HepG2 (cell line): ENCODE results near the gene ABHD15. TPM values are rescaled to one million over a fixed set of nuclear protein-coding genes. Genes with fewer than 3 reads are reported as not detected.

Experiments
- CHCHD3 ChIP-seq: sonication (generic); formaldehyde crosslinking; IDR thresholded peaks from 2 replicates; pipeline ENCODE4 v1.8.0; 2022; ENCODE audit warnings: mild to moderate bottlenecking, missing genetic modification reagents, moderate library complexity
- ETS1 ChIP-seq: sonication (generic); formaldehyde crosslinking; IDR thresholded peaks from 2 replicates; pipeline ENCODE4 v1.4.0; 2020; ENCODE audit warnings: missing genetic modification reagents
- GFI1 ChIP-seq: sonication (generic); formaldehyde crosslinking; IDR thresholded peaks from 2 replicates; pipeline ENCODE4 v1.5.0; 2020; ENCODE audit warnings: missing genetic modification reagents, mild to moderate bottlenecking, borderline replicate concordance
- HOMEZ ChIP-seq: IDR thresholded peaks from 2 replicates; pipeline ENCODE4 v1.6.1; 2016; ENCODE audit warnings: low read depth
- KLF12 ChIP-seq: sonication (generic); formaldehyde crosslinking; IDR thresholded peaks from 2 replicates; pipeline ENCODE4 v1.4.0; 2020; ENCODE audit warnings: missing genetic modification reagents, borderline replicate concordance
- MAFG ChIP-seq: sonication (generic); formaldehyde crosslinking; IDR thresholded peaks from 2 replicates; pipeline ENCODE4 v1.5.1; 2020; ENCODE audit warnings: mild to moderate bottlenecking, missing genetic modification reagents
- MLLT10 ChIP-seq: sonication (generic); formaldehyde crosslinking; IDR thresholded peaks from 2 replicates; pipeline ENCODE4 v1.4.0; 2020; ENCODE audit warnings: missing genetic modification reagents
- PAWR ChIP-seq: sonication (generic); formaldehyde crosslinking; IDR thresholded peaks from 2 replicates; pipeline ENCODE4 v1.4.0; 2020; ENCODE audit warnings: missing genetic modification reagents, mild to moderate bottlenecking, borderline replicate concordance
- PAX8 ChIP-seq: sonication (generic); formaldehyde crosslinking; IDR thresholded peaks from 2 replicates; pipeline ENCODE4 v1.8.0; 2022; ENCODE audit warnings: mild to moderate bottlenecking, missing genetic modification reagents, borderline replicate concordance
- PHF5A ChIP-seq: IDR thresholded peaks from one replicate; pipeline ENCODE4 v1.6.1; 2018; ENCODE audit warnings: low read depth, missing genetic modification reagents; ENCODE audit not compliant: unreplicated experiment
- PLRG1 ChIP-seq: fragments of 450-650 bp; conservative IDR thresholded peaks from 2 replicates; pipeline ENCODE4 v1.6.1; 2016
- TBX3 ChIP-seq: fragments of 450-650 bp; IDR thresholded peaks from 2 replicates; pipeline ENCODE4 v1.6.1; 2017; ENCODE audit warnings: antibody characterized with exemption, mild to moderate bottlenecking, inconsistent platforms, borderline replicate concordance
- ZBTB2 ChIP-seq: sonication (generic); formaldehyde crosslinking; IDR thresholded peaks from 2 replicates; pipeline ENCODE4 v1.8.0; 2022; ENCODE audit warnings: low read depth, missing genetic modification reagents
- ZNF281 ChIP-seq: sonication (generic); formaldehyde crosslinking; IDR thresholded peaks from 2 replicates; pipeline ENCODE4 v1.4.0; 2020; ENCODE audit warnings: missing genetic modification reagents, borderline replicate concordance
- ZNF547 ChIP-seq: sonication (generic); formaldehyde crosslinking; IDR thresholded peaks from 2 replicates; pipeline ENCODE4 v1.5.1; 2020; ENCODE audit warnings: mild to moderate bottlenecking, missing genetic modification reagents
- ZNF605 ChIP-seq: sonication (generic); formaldehyde crosslinking; IDR thresholded peaks from 2 replicates; pipeline ENCODE4 v1.8.0; 2022; ENCODE audit warnings: mild to moderate bottlenecking, missing genetic modification reagents
- ZNF720 ChIP-seq: sonication (generic); formaldehyde crosslinking; IDR thresholded peaks from 2 replicates; pipeline ENCODE4 v1.4.0; 2020; ENCODE audit warnings: missing genetic modification reagents
- ZNF770 ChIP-seq: sonication (generic); formaldehyde crosslinking; IDR thresholded peaks from 2 replicates; pipeline ENCODE4 v1.5.0; 2020; ENCODE audit warnings: mild to moderate bottlenecking, missing genetic modification reagents
- ZSCAN9 ChIP-seq: IDR thresholded peaks from 2 replicates; pipeline ENCODE4 v1.6.1; 2016; ENCODE audit warnings: borderline replicate concordance
- polyA plus RNA-seq, 8 experiments: library from polyadenylated mRNA; depleted of rRNA in 3 of 8; stranded (reverse) in 7 of 8; unstranded in 1 of 8; fragments of >200 nt; fragmentation: Illumina TruSeq in 4 of 8; extraction: Trizol in 4 of 8; gene quantifications; 2 replicates each; pipeline versions ENCODE4 v1.2.1 to v1.2.3, GENCODE V29; 2011 to 2016; ENCODE audit warnings: low read depth in 4 of 8, missing spikeins in 1 of 8, mixed read lengths in 1 of 8; ENCODE audit not compliant: insufficient read depth in 1 of 8
- total RNA-seq, 5 experiments: library from RNA; depleted of rRNA; stranded (reverse); fragments of >200 nt; fragmentation: Illumina TruSeq; extraction: Trizol; gene quantifications; 2 replicates each; pipeline ENCODE4 v1.2.3, GENCODE V29; 2016; ENCODE audit warnings: low read depth in 1 of 5

The ABHD15 gene
- total and polyA plus RNA-seq, 2 of the 13 experiments (the other 11 are each of a cell fraction or from before 2014, with no cell fraction given), result 2.4 to 7.7 TPM

GRCh38 chr17:29574732-29575510, 8.1 kb upstream of the ABHD15 start (continued):
- TF ChIP-seq ZNF770 (CRISPR knock-in tag) (peak; percentile 67; the same call in 1 of the 2 replicates), KLF12 (CRISPR knock-in tag) (no peak), MLLT10 (CRISPR knock-in tag) (no peak), GFI1 (no peak), ETS1 (CRISPR knock-in tag) (no peak), PHF5A (CRISPR knock-in tag) (no peak), MAFG (peak; percentile 96), ZNF605 (CRISPR knock-in tag) (no peak), ZNF547 (no peak), HOMEZ (CRISPR knock-in tag) (peak; percentile 82; the same call in 1 of the 2 replicates), CHCHD3 (no peak), PAWR (CRISPR knock-in tag) (no peak), TBX3 (no peak; the same call in 1 of the 2 replicates), ZNF720 (CRISPR knock-in tag) (no peak), ZNF281 (CRISPR knock-in tag) (peak; percentile 60), ZSCAN9 (CRISPR knock-in tag) (0 out of 2 replicates have a peak, but pooled peaks have one; percentile 39), PAX8 (CRISPR knock-in tag) (0 out of 2 replicates have a peak, but pooled peaks have one; percentile 40), ZBTB2 (CRISPR knock-in tag) (no peak), PLRG1 (no peak)
